CD8-positive, alpha-beta memory T cell (primary cell): ENCODE data around the gene CNTN5. TPM values are rescaled to one million over a fixed set of nuclear protein-coding genes. Genes with fewer than 3 reads are reported as not detected.

Experiments used
- CTCF ChIA-PET: fragments of 350-600 bp; sonication (Branson Sonifier 250); formaldehyde crosslinking; loops from one replicate; lab custom pipeline; 2021; ENCODE audit warnings: antibody characterized with exemption; lab: Charles Lee
- POLR2A ChIA-PET: fragments of 350-600 bp; sonication (Branson Sonifier 250); formaldehyde crosslinking; loops from one replicate; lab custom pipeline; 2021; ENCODE audit warnings: antibody characterized with exemption; lab: Charles Lee
- DNase-seq, 5 donors: peaks; one replicate each; pipeline versions ENCODE4 v3.0.0 to v3.0.0-alpha.2; 2020 to 2022; ENCODE audit warnings: mixed read lengths in 1 of 5
- H3K27ac ChIP-seq: one replicate; pipeline ENCODE4 v1.7.0; 2013; ENCODE audit warnings: low read depth, mild to moderate bottlenecking, low read length, moderate library complexity
- H3K27me3 ChIP-seq: 2 replicates; pipeline ENCODE4 v1.7.0; 2013; ENCODE audit warnings: low read length, mild to moderate bottlenecking; ENCODE audit not compliant: insufficient read depth, poor library complexity, severe bottlenecking
- H3K36me3 ChIP-seq: 2 replicates; pipeline ENCODE4 v1.7.0; 2013; ENCODE audit warnings: mild to moderate bottlenecking, low read length, moderate library complexity; ENCODE audit not compliant: insufficient read depth
- H3K4me1 ChIP-seq: 2 replicates; pipeline ENCODE4 v1.7.0; 2013; ENCODE audit warnings: mild to moderate bottlenecking, low read length, moderate library complexity; ENCODE audit not compliant: insufficient read depth
- H3K4me3 ChIP-seq: 2 replicates; pipeline ENCODE4 v1.7.0; 2013; ENCODE audit warnings: mild to moderate bottlenecking, low read length
- H3K9me3 ChIP-seq: 2 replicates; pipeline ENCODE4 v1.7.0; 2013; ENCODE audit warnings: mild to moderate bottlenecking, low read length
- H3K27ac Mint-ChIP-seq, 8 donors: one replicate each; pipeline ENCODE4 v1.8.0; 2020 to 2021; ENCODE audit warnings: mixed read lengths in 8 of 8, mild to moderate bottlenecking in 6 of 8, inconsistent platforms in 3 of 8, moderate library complexity in 3 of 8
- H3K27me3 Mint-ChIP-seq, 2 donors: one replicate each; pipeline ENCODE4 v1.8.0; 2020 to 2021; ENCODE audit warnings: mixed read lengths in 2 of 2, mild to moderate bottlenecking in 1 of 2, moderate library complexity in 1 of 2
- H3K36me3 Mint-ChIP-seq, 3 donors: one replicate each; pipeline ENCODE4 v1.8.0; 2020 to 2021; ENCODE audit warnings: mixed read lengths in 3 of 3, inconsistent platforms in 1 of 3, mild to moderate bottlenecking in 1 of 3
- H3K4me1 Mint-ChIP-seq, 3 donors: one replicate each; pipeline ENCODE4 v1.8.0; 2020 to 2021; ENCODE audit warnings: mixed read lengths in 3 of 3, inconsistent platforms in 1 of 3, mild to moderate bottlenecking in 1 of 3
- H3K4me3 Mint-ChIP-seq, 7 donors: one replicate each; pipeline ENCODE4 v1.8.0; 2020 to 2021; ENCODE audit warnings: mixed read lengths in 7 of 7, mild to moderate bottlenecking in 6 of 7, moderate library complexity in 4 of 7, inconsistent platforms in 2 of 7
- H3K9me3 Mint-ChIP-seq, 5 donors: one replicate each; pipeline ENCODE4 v1.8.0; 2020 to 2022; ENCODE audit warnings: mixed read lengths in 5 of 5, mild to moderate bottlenecking in 3 of 5, moderate library complexity in 2 of 5, inconsistent platforms in 1 of 5
- polyA plus RNA-seq: library from polyadenylated mRNA; unstranded; fragments of 300-500 nt; fragmentation: Illumina TruSeq; gene quantifications from one replicate; pipeline ENCODE4 v1.2.3, GENCODE V29; 2021
- total RNA-seq, 2 experiments: library from RNA; stranded (reverse); gene quantifications; one replicate each; pipeline ENCODE4 v1.2.3, GENCODE V29; 2021

The CNTN5 gene
- total and polyA plus RNA-seq, 3 experiments from 2014 or later: not detected

DNA sequence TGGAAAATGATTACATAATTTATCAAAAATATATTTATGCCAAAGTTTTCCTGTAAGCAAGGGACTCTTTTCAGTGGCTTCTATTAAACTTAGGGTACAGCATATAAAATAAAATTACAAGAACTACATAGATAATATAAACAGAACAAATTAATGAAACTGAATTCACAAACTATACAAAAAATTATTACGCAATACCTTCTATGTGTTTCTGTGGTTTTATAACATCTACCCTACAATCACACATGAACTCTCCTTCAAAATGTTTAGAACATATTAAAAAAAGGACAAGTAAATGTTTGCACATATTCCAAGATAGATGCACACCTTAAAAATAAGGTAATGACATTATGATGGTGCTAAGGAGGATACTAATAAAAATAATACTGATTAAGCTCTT is 235.9 kb downstream of the CNTN5 start:
- Mint-ChIP-seq H3K27me3 (no peaks in the 10 kb centered on the region), H3K4me3 (no peak overlapping the region), H3K36me3 (no peaks in the 10 kb centered on the region), H3K9me3 (peaks cover 5 to 21% (median 5%) of the 10 kb centered on the region in 5 donors), H3K4me1 (no peaks in the 10 kb centered on the region), H3K27ac (no peak overlapping the region)
- no peaks in the 10 kb centered on the region for H3K27me3 ChIP-seq
- CTCF ChIA-PET: no interaction called here
- no peaks in the 10 kb centered on the region for H3K4me1 ChIP-seq
- no peaks in the 10 kb centered on the region for H3K9me3 ChIP-seq
- no peak for DNase-seq
- POLR2A ChIA-PET: no interaction called here
- no peak overlapping the region for H3K4me3 ChIP-seq
- no peaks in the 10 kb centered on the region for H3K36me3 ChIP-seq
- no peak overlapping the region for H3K27ac ChIP-seq

DNA sequence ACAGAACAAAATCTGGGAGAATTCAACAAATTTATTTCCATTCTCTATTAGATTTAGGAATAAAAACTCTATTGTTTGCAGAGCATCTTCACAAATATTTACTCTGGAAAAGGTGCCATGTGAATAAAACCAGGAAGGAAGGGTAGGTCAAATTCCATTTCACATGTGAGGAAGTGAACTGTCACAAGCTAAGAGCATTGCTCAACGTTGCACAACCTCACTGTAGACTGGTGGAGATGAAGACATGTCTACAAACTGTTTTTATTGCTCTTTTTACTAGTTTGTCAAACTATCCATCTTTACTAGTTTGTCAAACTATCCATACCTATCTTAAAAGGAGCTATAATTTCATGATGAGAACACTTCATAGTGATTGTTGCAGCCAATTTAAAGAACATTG is 236.4 kb downstream of the CNTN5 start:
- no peaks in the 10 kb centered on the region for H3K36me3 Mint-ChIP-seq
- POLR2A ChIA-PET: no interaction called here
- Histone ChIP-seq H3K9me3 (no peaks in the 10 kb centered on the region), H3K36me3 (no peaks in the 10 kb centered on the region), H3K4me1 (no peaks in the 10 kb centered on the region), H3K4me3 (no peak overlapping the region), H3K27me3 (no peaks in the 10 kb centered on the region), H3K27ac (no peak overlapping the region)
- peaks cover 3 to 21% (median 5%) of the 10 kb centered on the region in 5 donors for H3K9me3 Mint-ChIP-seq
- H3K4me1 Mint-ChIP-seq: no peaks in the 10 kb centered on the region
- no peak overlapping the region for H3K27ac Mint-ChIP-seq
- DNase-seq: no peak
- H3K4me3 Mint-ChIP-seq: no peak overlapping the region
- CTCF ChIA-PET: no interaction called here
- no peaks in the 10 kb centered on the region for H3K27me3 Mint-ChIP-seq

DNA sequence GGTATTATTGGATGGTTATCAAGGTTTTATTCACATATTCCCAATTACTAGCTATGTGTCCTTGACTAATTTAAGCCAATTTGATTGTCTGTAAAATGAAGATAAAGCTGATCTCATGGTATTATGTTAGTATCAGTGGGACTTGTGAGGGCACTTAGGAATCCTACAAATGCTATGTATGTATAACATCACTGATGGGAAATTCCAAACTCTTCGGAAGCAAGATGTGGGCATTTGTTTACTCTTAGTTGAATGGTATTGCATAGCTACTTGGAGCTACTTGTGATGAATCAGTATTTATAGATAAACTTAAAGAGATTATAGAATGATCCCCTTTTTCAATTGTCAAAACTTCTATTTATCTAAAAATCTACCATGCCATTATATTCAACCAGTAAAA is 239.9 kb downstream of the CNTN5 start:
- no peaks in the 10 kb centered on the region for H3K4me1 Mint-ChIP-seq
- H3K36me3 ChIP-seq: no peaks in the 10 kb centered on the region
- peaks cover 0 to 2% of the 10 kb centered on the region in 2 donors for H3K27me3 Mint-ChIP-seq
- ChIA-PET POLR2A (no interaction called here), CTCF (no interaction called here)
- no peak overlapping the region for H3K27ac Mint-ChIP-seq
- no peak overlapping the region for H3K27ac ChIP-seq
- H3K4me3 ChIP-seq: no peak overlapping the region
- peaks cover 2 to 26% (median 10%) of the 10 kb centered on the region in 5 donors for H3K9me3 Mint-ChIP-seq
- no peaks in the 10 kb centered on the region for H3K27me3 ChIP-seq
- DNase-seq: no peak
- H3K4me1 ChIP-seq: no peaks in the 10 kb centered on the region
- H3K36me3 Mint-ChIP-seq: no peaks in the 10 kb centered on the region
- no peaks in the 10 kb centered on the region for H3K9me3 ChIP-seq
- no peak overlapping the region for H3K4me3 Mint-ChIP-seq

DNA sequence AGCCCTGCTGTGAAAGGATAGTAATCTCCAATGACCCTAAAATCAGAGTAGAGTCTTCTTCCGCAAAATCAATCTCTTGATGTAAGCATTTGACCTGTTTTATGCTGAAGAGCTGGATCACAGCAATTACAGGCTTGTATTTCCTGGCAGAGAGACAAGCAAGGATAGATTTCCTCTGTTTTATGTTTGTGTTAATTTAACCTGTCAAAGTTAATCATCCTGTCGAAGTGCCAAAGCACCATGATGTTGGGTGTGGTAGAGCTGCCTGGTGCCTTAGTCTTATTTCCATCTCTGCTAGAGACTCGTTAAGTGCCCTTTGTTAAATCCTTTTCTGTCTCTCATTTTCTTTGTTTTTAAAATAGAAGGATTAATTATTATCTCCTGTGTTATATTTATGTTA is 248.1 kb downstream of the CNTN5 start:
- CTCF ChIA-PET: no interaction called here
- POLR2A ChIA-PET: no interaction called here
- H3K36me3 Mint-ChIP-seq: no peaks in the 10 kb centered on the region
- H3K36me3 ChIP-seq: no peaks in the 10 kb centered on the region
- H3K4me3 Mint-ChIP-seq: no peak overlapping the region
- DNase-seq: no peak
- no peaks in the 10 kb centered on the region for H3K4me1 Mint-ChIP-seq
- peaks cover 2 to 28% (median 9%) of the 10 kb centered on the region in 5 donors for H3K9me3 Mint-ChIP-seq
- no peaks in the 10 kb centered on the region for H3K9me3 ChIP-seq
- H3K4me1 ChIP-seq: no peaks in the 10 kb centered on the region
- H3K27me3 Mint-ChIP-seq: no peaks in the 10 kb centered on the region
- H3K4me3 ChIP-seq: no peak overlapping the region
- no peaks in the 10 kb centered on the region for H3K27me3 ChIP-seq
- no peak overlapping the region for H3K27ac ChIP-seq
- H3K27ac Mint-ChIP-seq: no peak overlapping the region

DNA sequence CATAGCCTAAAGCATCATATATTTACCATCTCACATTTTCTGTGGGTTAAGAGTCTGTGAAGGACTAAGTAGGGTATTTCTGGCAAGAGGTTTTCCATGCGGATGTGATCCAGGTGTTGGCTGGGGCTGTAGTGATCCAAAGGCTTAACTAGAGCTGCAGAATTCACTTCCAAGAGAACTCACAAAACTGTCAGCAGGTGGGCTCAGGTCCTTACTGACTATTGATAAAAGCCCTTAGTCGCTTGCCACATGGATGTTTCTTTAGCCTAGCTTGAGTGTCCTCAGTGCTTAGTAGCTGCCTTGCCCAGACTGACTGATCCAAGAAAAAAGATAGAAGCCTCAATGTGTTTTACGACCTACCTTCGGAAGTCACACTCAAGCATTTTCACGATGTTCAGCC is 250.8 kb downstream of the CNTN5 start:
- Histone ChIP-seq H3K27ac (no peak overlapping the region), H3K36me3 (no peaks in the 10 kb centered on the region), H3K4me3 (no peak overlapping the region), H3K9me3 (no peaks in the 10 kb centered on the region), H3K4me1 (no peaks in the 10 kb centered on the region), H3K27me3 (no peaks in the 10 kb centered on the region)
- no peak overlapping the region for H3K4me3 Mint-ChIP-seq
- peaks cover 0 to 23% (median 7%) of the 10 kb centered on the region in 5 donors for H3K9me3 Mint-ChIP-seq
- DNase-seq: no peak
- no peaks in the 10 kb centered on the region for H3K4me1 Mint-ChIP-seq
- H3K27ac Mint-ChIP-seq: no peak overlapping the region
- ChIA-PET POLR2A (no interaction called here), CTCF (no interaction called here)
- no peaks in the 10 kb centered on the region for H3K36me3 Mint-ChIP-seq
- H3K27me3 Mint-ChIP-seq: no peaks in the 10 kb centered on the region

DNA sequence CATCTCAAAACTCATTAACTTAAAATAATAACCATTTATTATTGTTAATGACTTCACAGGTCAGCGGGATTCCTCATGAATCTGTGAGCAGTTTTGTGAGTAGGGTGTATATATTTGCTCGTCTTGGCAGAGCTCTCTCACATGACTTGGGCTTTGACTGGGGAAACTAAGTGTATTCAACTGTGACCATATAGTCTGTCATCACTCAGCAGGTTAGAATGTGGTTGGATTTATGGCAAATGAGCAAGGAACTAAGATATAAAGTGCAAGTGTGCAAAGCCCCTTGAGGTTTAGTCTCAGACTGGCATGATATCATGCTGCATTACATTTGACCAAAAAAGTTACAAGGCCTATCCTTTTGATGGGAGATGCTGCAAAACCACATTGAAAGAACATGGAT is 254.8 kb downstream of the CNTN5 start:
- no peak overlapping the region for H3K4me3 ChIP-seq
- H3K36me3 Mint-ChIP-seq: no peaks in the 10 kb centered on the region
- H3K27me3 ChIP-seq: no peaks in the 10 kb centered on the region
- no peaks in the 10 kb centered on the region for H3K36me3 ChIP-seq
- H3K4me3 Mint-ChIP-seq: no peak overlapping the region
- H3K9me3 ChIP-seq: no peaks in the 10 kb centered on the region
- no peak overlapping the region for H3K27ac Mint-ChIP-seq
- H3K4me1 Mint-ChIP-seq: no peaks in the 10 kb centered on the region
- ChIA-PET CTCF (no interaction called here), POLR2A (no interaction called here)
- no peaks in the 10 kb centered on the region for H3K27me3 Mint-ChIP-seq
- no peak for DNase-seq
- peaks cover 0 to 24% (median 8%) of the 10 kb centered on the region in 5 donors for H3K9me3 Mint-ChIP-seq
- no peaks in the 10 kb centered on the region for H3K4me1 ChIP-seq
- H3K27ac ChIP-seq: no peak overlapping the region

DNA sequence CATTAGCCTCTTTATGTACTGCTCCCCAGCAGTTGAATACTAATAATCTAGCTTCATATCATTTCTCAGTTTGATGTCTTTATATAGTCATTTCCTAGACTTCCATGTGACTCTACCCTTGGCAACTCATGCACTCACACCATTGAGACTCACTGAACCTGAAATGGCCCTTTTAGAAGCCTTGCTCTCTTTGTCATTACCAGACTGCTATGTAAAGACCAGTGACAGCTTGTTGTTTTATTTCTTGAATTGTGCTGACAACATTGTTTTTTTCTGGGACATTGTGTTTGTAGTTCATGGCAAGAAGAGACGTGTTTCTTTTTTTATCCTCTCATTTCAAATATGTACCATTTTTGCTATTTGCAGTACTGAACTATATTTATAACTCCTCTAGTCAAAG is 256.5 kb downstream of the CNTN5 start:
- H3K27ac Mint-ChIP-seq: no peak overlapping the region
- no peak overlapping the region for H3K4me3 Mint-ChIP-seq
- no peak for DNase-seq
- no peak overlapping the region for H3K27ac ChIP-seq
- no peaks in the 10 kb centered on the region for H3K27me3 ChIP-seq
- no peaks in the 10 kb centered on the region for H3K36me3 Mint-ChIP-seq
- H3K36me3 ChIP-seq: no peaks in the 10 kb centered on the region
- peaks cover 1 to 28% (median 12%) of the 10 kb centered on the region in 5 donors for H3K9me3 Mint-ChIP-seq
- H3K27me3 Mint-ChIP-seq: no peaks in the 10 kb centered on the region
- H3K4me3 ChIP-seq: no peak overlapping the region
- H3K9me3 ChIP-seq: no peaks in the 10 kb centered on the region
- H3K4me1 ChIP-seq: no peaks in the 10 kb centered on the region
- H3K4me1 Mint-ChIP-seq: no peaks in the 10 kb centered on the region
- ChIA-PET CTCF (no interaction called here), POLR2A (no interaction called here)

DNA sequence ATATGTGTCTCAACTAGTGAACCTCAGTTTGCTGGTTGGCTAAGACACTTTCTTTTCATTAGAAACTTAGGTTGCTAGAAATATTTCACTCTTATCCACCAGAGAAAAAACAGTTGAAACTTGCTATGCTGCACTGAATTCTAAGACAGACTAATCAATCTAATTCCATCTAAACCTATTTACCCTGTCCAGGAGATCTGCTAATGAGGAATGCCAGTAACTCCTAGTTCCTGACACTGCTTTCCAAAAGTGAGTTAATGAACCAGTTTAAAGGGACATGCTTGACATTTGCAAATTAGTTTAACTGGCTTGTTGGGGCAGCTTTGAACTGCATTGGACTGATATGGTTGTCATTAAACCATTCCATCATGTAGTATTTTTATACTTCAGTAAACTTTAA is 258.5 kb downstream of the CNTN5 start:
- H3K9me3 Mint-ChIP-seq: peaks cover 1 to 22% (median 11%) of the 10 kb centered on the region in 5 donors
- no peaks in the 10 kb centered on the region for H3K36me3 Mint-ChIP-seq
- no peak overlapping the region for H3K27ac Mint-ChIP-seq
- no peaks in the 10 kb centered on the region for H3K4me1 ChIP-seq
- no peaks in the 10 kb centered on the region for H3K9me3 ChIP-seq
- H3K27ac ChIP-seq: no peak overlapping the region
- POLR2A ChIA-PET: no interaction called here
- DNase-seq: no peak
- H3K36me3 ChIP-seq: no peaks in the 10 kb centered on the region
- no peaks in the 10 kb centered on the region for H3K27me3 Mint-ChIP-seq
- H3K4me3 Mint-ChIP-seq: no peak overlapping the region
- CTCF ChIA-PET: no interaction called here
- H3K27me3 ChIP-seq: no peaks in the 10 kb centered on the region
- no peaks in the 10 kb centered on the region for H3K4me1 Mint-ChIP-seq
- H3K4me3 ChIP-seq: no peak overlapping the region

DNA sequence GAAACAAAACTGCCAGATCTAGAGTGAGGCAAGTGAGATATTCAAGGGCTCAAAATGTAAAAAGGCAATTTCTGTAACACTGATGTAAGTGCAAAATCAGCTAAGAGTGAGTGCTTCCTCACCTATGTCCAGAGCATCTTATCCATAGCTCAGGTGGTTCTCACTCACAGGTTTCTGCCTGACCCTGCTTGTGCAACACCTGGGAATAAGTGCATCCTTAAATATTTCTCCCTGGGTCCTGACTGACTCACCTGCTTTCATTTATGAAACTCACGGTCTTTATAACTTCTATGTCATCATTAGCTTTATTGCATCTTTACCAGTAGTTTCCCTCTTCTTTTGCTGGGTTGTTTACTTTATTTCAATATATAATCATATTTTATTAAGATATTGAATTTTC is 260.6 kb downstream of the CNTN5 start:
- no peaks in the 10 kb centered on the region for H3K36me3 ChIP-seq
- ChIA-PET CTCF (no interaction called here), POLR2A (no interaction called here)
- H3K4me3 ChIP-seq: no peak overlapping the region
- H3K9me3 ChIP-seq: no peaks in the 10 kb centered on the region
- H3K27me3 ChIP-seq: no peaks in the 10 kb centered on the region
- no peaks in the 10 kb centered on the region for H3K4me1 ChIP-seq
- no peak overlapping the region for H3K4me3 Mint-ChIP-seq
- no peaks in the 10 kb centered on the region for H3K36me3 Mint-ChIP-seq
- no peaks in the 10 kb centered on the region for H3K27me3 Mint-ChIP-seq
- no peak for DNase-seq
- H3K4me1 Mint-ChIP-seq: no peaks in the 10 kb centered on the region
- peaks cover 1 to 22% (median 13%) of the 10 kb centered on the region in 5 donors for H3K9me3 Mint-ChIP-seq
- H3K27ac ChIP-seq: no peak overlapping the region
- no peak overlapping the region for H3K27ac Mint-ChIP-seq
